HepG2 (cell line): Measurements from ENCODE around the gene EMP2. TPM values are rescaled to one million over a fixed set of nuclear protein-coding genes. Genes with fewer than 3 reads are reported as not detected.

Experiments used
- ATAC-seq: fragments of 200-7000 bp; cut with Tn5 transposase; 3 replicates; pipeline ENCODE4 v1.9.1; 2020; ENCODE audit warnings: mild to moderate bottlenecking, moderate library complexity
- BruUV-seq: library from RNA; stranded (reverse); fragments of 400-500 nt; replicated peaks from 2 replicates; lab custom pipeline; 2021; lab: Mats Ljungman, UMichigan
- CTCF ChIA-PET: fragments of 300-600 bp; formaldehyde crosslinking; extraction: SDS; loops from one replicate; lab custom pipeline; 2021; ENCODE audit warnings: low total read pairs, inconsistent platforms, low intra/inter-chr PET ratio; lab: Yijun Ruan, JAX
- POLR2A ChIA-PET: fragments of 350-600 bp; sonication (Branson Sonifier 250); formaldehyde crosslinking; loops from one replicate; lab custom pipeline; 2020; ENCODE audit warnings: antibody characterized with exemption, inconsistent platforms; lab: Yijun Ruan, JAX
- DNase-seq: peaks from one replicate; pipeline ENCODE4 v3.0.0-alpha.2; 2015; ENCODE audit warnings: low spot score
- FAIRE-seq: peaks from 3 replicates; lab custom pipeline; 2011; peaks lifted over from hg19 to GRCh38; lab: Jason Lieb, UNC
- H2AFZ ChIP-seq: one replicate; pipeline ENCODE4 v1.6.1; 2011; ENCODE audit warnings: low read length, inconsistent platforms
- H3K27ac ChIP-seq: fragments of 300-600 bp; 3 replicates; pipeline ENCODE4 v1.8.0; 2011; ENCODE audit warnings: mixed run types, mild to moderate bottlenecking, mixed read lengths, low read length, inconsistent platforms; ENCODE audit not compliant: insufficient read depth; ENCODE audit errors: extremely low read length
- H3K27me3 ChIP-seq, 2 experiments: fragments of 200-600 bp in 1 of 2; 2 replicates in 1 of 2; 3 replicates in 1 of 2; pipeline versions ENCODE4 v1.6.0 to v1.8.0; 2011; ENCODE audit warnings: low read length in 2 of 2, mild to moderate bottlenecking in 2 of 2, moderate library complexity in 2 of 2, inconsistent platforms in 1 of 2; ENCODE audit not compliant: insufficient read depth in 2 of 2, control insufficient read depth in 1 of 2
- H3K36me3 ChIP-seq, 2 experiments: fragments of 200-600 bp in 1 of 2; replicated peaks in 1 of 2; 2 replicates in 1 of 2; 3 replicates in 1 of 2; pipeline versions ENCODE4 v1.5.1 to v1.8.0; 2011; ENCODE audit warnings: low read length in 2 of 2, inconsistent platforms in 1 of 2; ENCODE audit not compliant: insufficient read depth in 2 of 2, control insufficient read depth in 1 of 2
- H3K4me1 ChIP-seq: 2 replicates; pipeline ENCODE4 v1.5.1; 2012; ENCODE audit warnings: low read length, inconsistent platforms; ENCODE audit not compliant: insufficient read depth
- H3K4me2 ChIP-seq: 2 replicates; pipeline ENCODE4 v1.6.0; 2011; ENCODE audit warnings: low read depth, low read length, inconsistent platforms
- H3K4me3 ChIP-seq, 3 experiments: fragments of 200-600 bp in 1 of 3; sonication (generic), shearing (Covaris generic) in 1 of 3; replicated peaks in 1 of 3; 2 replicates each; pipeline ENCODE4 v1.5.1; 2011 to 2016; ENCODE audit warnings: low read length in 3 of 3, inconsistent platforms in 2 of 3, low read depth in 2 of 3, mild to moderate bottlenecking in 2 of 3, control low read depth in 1 of 3, mixed read lengths in 1 of 3; ENCODE audit not compliant: insufficient read depth in 1 of 3
- H3K79me2 ChIP-seq: one replicate; pipeline ENCODE4 v1.6.1; 2011; ENCODE audit warnings: low read length, inconsistent platforms; ENCODE audit not compliant: insufficient read depth
- H3K9ac ChIP-seq: 2 replicates; pipeline ENCODE4 v1.6.0; 2011; ENCODE audit warnings: mild to moderate bottlenecking, low read depth, low read length, inconsistent platforms; ENCODE audit not compliant: insufficient read depth
- H3K9me3 ChIP-seq: 2 replicates; pipeline ENCODE4 v1.5.1; 2012; ENCODE audit warnings: mild to moderate bottlenecking, low read length
- H4K20me1 ChIP-seq: 2 replicates; pipeline ENCODE4 v1.6.0; 2011; ENCODE audit warnings: inconsistent platforms, mild to moderate bottlenecking, low read length, moderate library complexity; ENCODE audit not compliant: insufficient read depth
- NR0B2 ChIP-seq: sonication (generic); formaldehyde crosslinking; IDR thresholded peaks from 2 replicates; pipeline ENCODE4 v1.4.0; 2020; ENCODE audit warnings: mild to moderate bottlenecking, missing genetic modification reagents
- ZBTB40 ChIP-seq, 2 experiments: fragments of 450-650 bp in 1 of 2; sonication (generic) in 1 of 2; formaldehyde crosslinking in 1 of 2; IDR thresholded peaks; 2 replicates each; pipeline versions ENCODE4 v1.6.1 to v1.8.0; 2016 to 2022; ENCODE audit warnings: antibody characterized with exemption in 1 of 2, mild to moderate bottlenecking in 1 of 2, missing genetic modification reagents in 1 of 2
- ZNF24 ChIP-seq: fragments of 450-650 bp; IDR thresholded peaks from 2 replicates; pipeline ENCODE4 v1.6.1; 2017; ENCODE audit warnings: antibody characterized with exemption, mild to moderate bottlenecking
- WGBS: methylation state at CpG from one replicate; pipeline ENCODE4 v1.1.6; 2017; ENCODE audit warnings: low lambda C conversion rate; 5-methylcytosine and 5-hydroxymethylcytosine counted together
- in situ Hi-C: cut with HindIII; loops from 2 replicates; pipeline ENCODE4 v1.10.0; 2017; ENCODE audit warnings: low pct_unique_long_range_greater_than_20kb; ENCODE audit not compliant: extremely low pct_ligation_motif_present
- intact Hi-C: fragments of 100-400 bp; cut with micrococcal nuclease; formaldehyde crosslinking; loops from one replicate; pipeline ENCODE4 v1.10.0; 2022; ENCODE audit not compliant: unreplicated experiment
- polyA plus RNA-seq, 8 experiments: library from polyadenylated mRNA; depleted of rRNA in 3 of 8; stranded (reverse) in 7 of 8; unstranded in 1 of 8; fragments of >200 nt; fragmentation: Illumina TruSeq in 4 of 8; extraction: Trizol in 4 of 8; gene quantifications; 2 replicates each; pipeline versions ENCODE4 v1.2.1 to v1.2.3, GENCODE V29; 2011 to 2016; ENCODE audit warnings: low read depth in 4 of 8, missing spikeins in 1 of 8, mixed read lengths in 1 of 8; ENCODE audit not compliant: insufficient read depth in 1 of 8
- total RNA-seq, 5 experiments: library from RNA; depleted of rRNA; stranded (reverse); fragments of >200 nt; fragmentation: Illumina TruSeq; extraction: Trizol; gene quantifications; 2 replicates each; pipeline ENCODE4 v1.2.3, GENCODE V29; 2016; ENCODE audit warnings: low read depth in 1 of 5
- TF ChIP-seq, protein P1 (sequence below): sonication (generic); formaldehyde crosslinking; IDR thresholded peaks from 2 replicates; pipeline ENCODE4 v1.5.0; 2020; ENCODE audit warnings: mild to moderate bottlenecking, missing genetic modification reagents, borderline replicate concordance

Gene EMP2
- total and polyA plus RNA-seq, 2 of the 13 experiments (the other 11 are each of a cell fraction or from before 2014, with no cell fraction given) = 24.6 to 91.2 TPM

DNA sequence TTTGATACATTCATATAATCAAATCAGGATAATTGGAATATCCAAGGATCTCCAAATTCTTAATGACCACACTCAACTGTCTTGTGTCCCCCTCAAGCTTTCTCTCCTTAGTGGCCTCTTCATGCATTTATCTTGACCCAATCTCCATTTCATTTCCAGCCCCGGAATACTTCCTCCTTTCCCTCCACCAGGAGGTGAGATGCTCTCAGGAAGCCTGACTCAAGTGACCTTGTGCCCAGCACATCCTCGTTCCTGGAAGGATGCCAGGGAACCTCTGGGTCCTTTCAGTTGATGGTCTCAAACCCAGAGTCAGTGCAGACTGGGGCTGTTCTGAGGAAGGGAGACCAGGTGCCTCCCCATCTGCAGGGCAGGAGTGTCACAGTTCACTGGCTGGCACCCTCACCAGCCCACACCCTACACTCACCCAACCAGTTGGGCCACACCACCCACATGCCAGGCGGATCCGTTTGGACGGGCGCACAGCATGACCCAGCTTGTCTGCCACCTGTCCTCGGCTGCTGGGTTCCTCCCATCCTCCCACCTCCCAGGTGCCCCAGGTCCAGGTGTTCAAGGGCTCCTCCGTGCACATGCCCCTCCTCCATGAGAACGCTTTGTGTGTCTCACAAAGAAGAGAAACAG is 14.0 kb upstream of the EMP2 start (continued):
- TF ChIP-seq, protein P1, sequence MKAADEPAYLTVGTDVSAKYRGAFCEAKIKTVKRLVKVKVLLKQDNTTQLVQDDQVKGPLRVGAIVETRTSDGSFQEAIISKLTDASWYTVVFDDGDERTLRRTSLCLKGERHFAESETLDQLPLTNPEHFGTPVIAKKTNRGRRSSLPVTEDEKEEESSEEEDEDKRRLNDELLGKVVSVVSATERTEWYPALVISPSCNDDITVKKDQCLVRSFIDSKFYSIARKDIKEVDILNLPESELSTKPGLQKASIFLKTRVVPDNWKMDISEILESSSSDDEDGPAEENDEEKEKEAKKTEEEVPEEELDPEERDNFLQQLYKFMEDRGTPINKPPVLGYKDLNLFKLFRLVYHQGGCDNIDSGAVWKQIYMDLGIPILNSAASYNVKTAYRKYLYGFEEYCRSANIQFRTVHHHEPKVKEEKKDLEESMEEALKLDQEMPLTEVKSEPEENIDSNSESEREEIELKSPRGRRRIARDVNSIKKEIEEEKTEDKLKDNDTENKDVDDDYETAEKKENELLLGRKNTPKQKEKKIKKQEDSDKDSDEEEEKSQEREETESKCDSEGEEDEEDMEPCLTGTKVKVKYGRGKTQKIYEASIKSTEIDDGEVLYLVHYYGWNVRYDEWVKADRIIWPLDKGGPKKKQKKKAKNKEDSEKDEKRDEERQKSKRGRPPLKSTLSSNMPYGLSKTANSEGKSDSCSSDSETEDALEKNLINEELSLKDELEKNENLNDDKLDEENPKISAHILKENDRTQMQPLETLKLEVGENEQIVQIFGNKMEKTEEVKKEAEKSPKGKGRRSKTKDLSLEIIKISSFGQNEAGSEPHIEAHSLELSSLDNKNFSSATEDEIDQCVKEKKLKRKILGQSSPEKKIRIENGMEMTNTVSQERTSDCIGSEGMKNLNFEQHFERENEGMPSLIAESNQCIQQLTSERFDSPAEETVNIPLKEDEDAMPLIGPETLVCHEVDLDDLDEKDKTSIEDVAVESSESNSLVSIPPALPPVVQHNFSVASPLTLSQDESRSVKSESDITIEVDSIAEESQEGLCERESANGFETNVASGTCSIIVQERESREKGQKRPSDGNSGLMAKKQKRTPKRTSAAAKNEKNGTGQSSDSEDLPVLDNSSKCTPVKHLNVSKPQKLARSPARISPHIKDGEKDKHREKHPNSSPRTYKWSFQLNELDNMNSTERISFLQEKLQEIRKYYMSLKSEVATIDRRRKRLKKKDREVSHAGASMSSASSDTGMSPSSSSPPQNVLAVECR (CRISPR knock-in tag) = no peak

DNA sequence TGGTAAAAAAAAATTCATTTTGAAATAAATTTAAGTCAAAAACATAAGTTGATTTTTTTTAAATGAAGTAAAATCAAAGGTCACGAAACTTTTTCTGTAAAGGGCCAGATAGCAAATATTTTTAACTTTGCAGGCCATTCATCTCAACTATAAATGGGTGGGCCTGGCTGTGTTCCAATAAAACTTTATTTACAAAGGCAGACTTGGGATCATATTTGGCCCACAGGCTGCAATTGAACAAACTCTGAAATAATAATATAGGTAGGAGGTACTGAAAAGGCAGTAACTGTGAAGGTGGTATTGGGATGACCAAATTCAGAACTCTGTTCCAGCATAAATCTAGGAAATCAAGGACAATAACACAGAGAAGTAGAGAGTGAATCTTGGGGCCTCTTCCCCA is 12.2 kb upstream of the EMP2 start:
- POLR2A ChIA-PET = no interaction called here

More for the DNA sequence above, 12.2 kb upstream of the EMP2 start:
- no peak for FAIRE-seq
- no peaks in the 10 kb centered on the region for H3K36me3 ChIP-seq
- H3K27ac ChIP-seq = no peak overlapping the region
- H3K4me2 ChIP-seq = no peak overlapping the region
- DNase-seq = no peak
- H4K20me1 ChIP-seq = no peaks in the 10 kb centered on the region
- no TSS peak for BruUV-seq
- WGBS = 5% methylated on average over 1 of the region's 1 CpG
- TF ChIP-seq ZNF24 (no peak), ZBTB40 (IDR thresholded peaks at IDR 0.05) (peak; percentile 33; the same call in 1 of the 2 replicates), ZBTB40 (CRISPR knock-in tag; IDR thresholded peaks at IDR 0.05) (peak; percentile 60; the same call in 1 of the 2 replicates), NR0B2 (no peak)
- no peak overlapping the region for H3K4me3 ChIP-seq
- no peaks in the 10 kb centered on the region for H3K9me3 ChIP-seq
- H2AFZ ChIP-seq = no peak overlapping the region
- peaks cover 21% of the 10 kb centered on the region for H3K4me1 ChIP-seq
- H3K79me2 ChIP-seq = no peaks in the 10 kb centered on the region
- no peak for ATAC-seq
- in situ Hi-C loops (no loop called here), intact Hi-C loops (no loop called here)
- H3K27me3 ChIP-seq = peaks cover 2 to 33% of the 10 kb centered on the region in 2 experiments; a peak in 2 of 5 replicates
- CTCF ChIA-PET = no interaction called here
- no peak overlapping the region for H3K9ac ChIP-seq
